Measurements from ENCODE around the gene ELP5. TPM values are rescaled to one million over a fixed set of nuclear protein-coding genes. Genes with fewer than 3 reads are reported as not detected.

Gene ELP5
- total and polyA plus RNA-seq, 10 of the 15 experiments (the other 5 are each of a cell fraction or from before 2014, with no cell fraction given), result 41.1 to 109 (median 77.5) TPM

DNA sequence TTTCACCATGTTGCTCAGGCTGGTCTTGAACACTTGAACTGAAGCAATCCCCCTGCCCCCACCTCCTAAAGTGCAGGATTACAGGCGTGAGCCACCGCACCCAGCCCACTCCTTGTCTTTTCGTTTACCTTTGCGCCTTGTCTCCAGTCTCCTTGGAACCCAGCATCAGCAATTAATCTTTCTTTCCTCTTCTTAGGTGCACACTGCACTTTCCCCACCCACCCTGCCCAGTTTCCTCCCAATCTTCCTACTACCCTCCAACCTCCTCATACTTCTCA is 11.7 kb downstream of the ELP5 start:
- H3K79me2 ChIP-seq (ENCODE audit: control insufficient read depth, insufficient read depth, low read length), result no peaks in the 10 kb centered on the region
- no peak overlapping the region for H2AFZ ChIP-seq (ENCODE audit: control insufficient read depth, low read depth, low read length)
- H3K27me3 ChIP-seq (replicated peaks in 1 of 2; ENCODE audit: control insufficient read depth in 2 of 2, insufficient read depth in 2 of 2, low read length in 1 of 2), result peaks cover 3 to 5% of the 10 kb centered on the region in 2 experiments; a peak in 2 of 4 replicates
- no peaks in the 10 kb centered on the region for H4K20me1 ChIP-seq (ENCODE audit: control insufficient read depth, insufficient read depth)
- H3K27ac ChIP-seq (ENCODE audit: control insufficient read depth, insufficient read depth), result no peak overlapping the region
- FAIRE-seq, result no peak
- no peak overlapping the region for H3K4me3 ChIP-seq
- no peaks in the 10 kb centered on the region for H3K9me3 ChIP-seq (replicated peaks; ENCODE audit: control insufficient read depth, insufficient read depth, low read length)
- no peak for ATAC-seq
- peaks cover 17% of the 10 kb centered on the region for H3K4me1 ChIP-seq (ENCODE audit: control insufficient read depth, insufficient read depth, low read length)
- TF ChIP-seq RAD21 (IDR thresholded peaks at IDR 0.05; ENCODE audit: insufficient read depth, low read depth, low read length), result no peak
- TF ChIP-seq ZNF217 (IDR thresholded peaks at IDR 0.05), result no peak
- TF ChIP-seq, protein P1, sequence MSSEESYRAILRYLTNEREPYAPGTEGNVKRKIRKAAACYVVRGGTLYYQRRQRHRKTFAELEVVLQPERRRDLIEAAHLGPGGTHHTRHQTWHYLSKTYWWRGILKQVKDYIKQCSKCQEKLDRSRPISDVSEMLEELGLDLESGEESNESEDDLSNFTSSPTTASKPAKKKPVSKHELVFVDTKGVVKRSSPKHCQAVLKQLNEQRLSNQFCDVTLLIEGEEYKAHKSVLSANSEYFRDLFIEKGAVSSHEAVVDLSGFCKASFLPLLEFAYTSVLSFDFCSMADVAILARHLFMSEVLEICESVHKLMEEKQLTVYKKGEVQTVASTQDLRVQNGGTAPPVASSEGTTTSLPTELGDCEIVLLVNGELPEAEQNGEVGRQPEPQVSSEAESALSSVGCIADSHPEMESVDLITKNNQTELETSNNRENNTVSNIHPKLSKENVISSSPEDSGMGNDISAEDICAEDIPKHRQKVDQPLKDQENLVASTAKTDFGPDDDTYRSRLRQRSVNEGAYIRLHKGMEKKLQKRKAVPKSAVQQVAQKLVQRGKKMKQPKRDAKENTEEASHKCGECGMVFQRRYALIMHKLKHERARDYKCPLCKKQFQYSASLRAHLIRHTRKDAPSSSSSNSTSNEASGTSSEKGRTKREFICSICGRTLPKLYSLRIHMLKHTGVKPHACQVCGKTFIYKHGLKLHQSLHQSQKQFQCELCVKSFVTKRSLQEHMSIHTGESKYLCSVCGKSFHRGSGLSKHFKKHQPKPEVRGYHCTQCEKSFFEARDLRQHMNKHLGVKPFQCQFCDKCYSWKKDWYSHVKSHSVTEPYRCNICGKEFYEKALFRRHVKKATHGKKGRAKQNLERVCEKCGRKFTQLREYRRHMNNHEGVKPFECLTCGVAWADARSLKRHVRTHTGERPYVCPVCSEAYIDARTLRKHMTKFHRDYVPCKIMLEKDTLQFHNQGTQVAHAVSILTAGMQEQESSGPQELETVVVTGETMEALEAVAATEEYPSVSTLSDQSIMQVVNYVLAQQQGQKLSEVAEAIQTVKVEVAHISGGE (CRISPR knock-in tag; IDR thresholded peaks at IDR 0.05), result no peak
- TF ChIP-seq HDAC2 (IDR thresholded peaks at IDR 0.05), result no peak
- TF ChIP-seq MXI1 (IDR thresholded peaks at IDR 0.05; ENCODE audit: low read depth, low read length), result no peak
- TF ChIP-seq CHD4 (IDR thresholded peaks at IDR 0.05), result no peak
- no peak for TF ChIP-seq YY1 (IDR thresholded peaks at IDR 0.05; ENCODE audit: low read depth, low read length)
- TF ChIP-seq, protein P2, sequence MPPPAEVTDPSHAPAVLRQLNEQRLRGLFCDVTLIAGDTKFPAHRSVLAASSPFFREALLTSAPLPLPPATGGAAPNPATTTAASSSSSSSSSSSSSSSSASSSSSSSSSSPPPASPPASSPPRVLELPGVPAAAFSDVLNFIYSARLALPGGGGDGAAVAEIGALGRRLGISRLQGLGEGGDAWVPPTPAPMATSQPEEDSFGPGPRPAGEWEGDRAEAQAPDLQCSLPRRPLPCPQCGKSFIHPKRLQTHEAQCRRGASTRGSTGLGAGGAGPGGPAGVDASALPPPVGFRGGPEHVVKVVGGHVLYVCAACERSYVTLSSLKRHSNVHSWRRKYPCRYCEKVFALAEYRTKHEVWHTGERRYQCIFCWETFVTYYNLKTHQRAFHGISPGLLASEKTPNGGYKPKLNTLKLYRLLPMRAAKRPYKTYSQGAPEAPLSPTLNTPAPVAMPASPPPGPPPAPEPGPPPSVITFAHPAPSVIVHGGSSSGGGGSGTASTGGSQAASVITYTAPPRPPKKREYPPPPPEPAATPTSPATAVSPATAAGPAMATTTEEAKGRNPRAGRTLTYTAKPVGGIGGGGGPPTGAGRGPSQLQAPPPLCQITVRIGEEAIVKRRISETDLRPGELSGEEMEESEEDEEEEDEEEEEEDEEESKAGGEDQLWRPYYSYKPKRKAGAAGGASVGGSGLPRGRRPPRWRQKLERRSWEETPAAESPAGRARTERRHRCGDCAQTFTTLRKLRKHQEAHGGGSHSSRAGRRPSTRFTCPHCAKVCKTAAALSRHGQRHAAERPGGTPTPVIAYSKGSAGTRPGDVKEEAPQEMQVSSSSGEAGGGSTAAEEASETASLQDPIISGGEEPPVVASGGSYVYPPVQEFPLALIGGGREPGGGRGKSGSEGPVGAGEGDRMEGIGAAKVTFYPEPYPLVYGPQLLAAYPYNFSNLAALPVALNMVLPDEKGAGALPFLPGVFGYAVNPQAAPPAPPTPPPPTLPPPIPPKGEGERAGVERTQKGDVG (CRISPR knock-in tag; IDR thresholded peaks at IDR 0.05), result no peak
- TF ChIP-seq CBFB (IDR thresholded peaks at IDR 0.05; ENCODE audit: low read depth), result no peak
- TF ChIP-seq, protein P3, sequence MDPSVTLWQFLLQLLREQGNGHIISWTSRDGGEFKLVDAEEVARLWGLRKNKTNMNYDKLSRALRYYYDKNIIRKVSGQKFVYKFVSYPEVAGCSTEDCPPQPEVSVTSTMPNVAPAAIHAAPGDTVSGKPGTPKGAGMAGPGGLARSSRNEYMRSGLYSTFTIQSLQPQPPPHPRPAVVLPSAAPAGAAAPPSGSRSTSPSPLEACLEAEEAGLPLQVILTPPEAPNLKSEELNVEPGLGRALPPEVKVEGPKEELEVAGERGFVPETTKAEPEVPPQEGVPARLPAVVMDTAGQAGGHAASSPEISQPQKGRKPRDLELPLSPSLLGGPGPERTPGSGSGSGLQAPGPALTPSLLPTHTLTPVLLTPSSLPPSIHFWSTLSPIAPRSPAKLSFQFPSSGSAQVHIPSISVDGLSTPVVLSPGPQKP (IDR thresholded peaks at IDR 0.05; ENCODE audit: low read depth, low read length), result no peak
- no peak for TF ChIP-seq NFYA (IDR thresholded peaks at IDR 0.05; ENCODE audit: borderline replicate concordance, low read depth, low read length)
- no peak for TF ChIP-seq SIX5 (IDR thresholded peaks at IDR 0.05; ENCODE audit: low read depth, low read length, severe bottlenecking)
- H3K9ac ChIP-seq (ENCODE audit: control insufficient read depth, insufficient read depth, low read length), result no peak overlapping the region
- no TSS peak for BruUV-seq (replicated peaks)
- ChIA-PET POLR2A (interaction anchor here (0.6 to 0.7 kb wide), 2 partner anchors 66 to 99 kb away, joined by 3 to 6 read pairs; no protein-coding TSS in a partner anchor), RAD21 (ENCODE audit: unreplicated experiment) (no interaction called here), SMC1A (ENCODE audit: uncharacterized antibody, unreplicated experiment) (interaction anchor here (0.8 kb wide), 1 partner anchor 9 kb away, joined by 6 read pairs; no protein-coding TSS in a partner anchor), CTCF (interaction anchor here (1.1 kb wide), 1 partner anchor 43 kb away, joined by 4 read pairs; no protein-coding TSS in a partner anchor)
- no peak overlapping the region for H3K4me2 ChIP-seq (ENCODE audit: control insufficient read depth, insufficient read depth)
- intact Hi-C loops (cut with micrococcal nuclease; ENCODE audit: unreplicated experiment) (no loop called here), in situ Hi-C loops (cut with MboI) (no loop called here)
- DNase-seq (ENCODE audit: low read depth, low spot score), result no peak
- WGBS (ENCODE audit: insufficient coverage, insufficient replicate concordance, low lambda C conversion rate, missing lambda C conversion rate), result 55% methylated on average over 4 of the region's 4 CpGs
- no peaks in the 10 kb centered on the region; a peak in 1 of 4 replicates for H3K36me3 ChIP-seq (ENCODE audit: control insufficient read depth in 2 of 2, insufficient read depth in 2 of 2, low read length in 1 of 2)
